HG03066 (cell line): ENCODE measurements around the gene AP3S1.
A peak's percentile ranks its signal among the peaks of the same experiment; 100 is the strongest.
"Not testable (repeated sequence)": the region's sequence is repeated elsewhere in the genome, so short reads cannot be mapped to it uniquely, and the experiment has no call there.

Experiments used
- ATAC-seq: cut with Tn5 transposase; IDR thresholded peaks from one replicate; pipeline ENCODE4 v1.9.1; 2021; ENCODE audit warnings: low read depth; ENCODE audit not compliant: unreplicated experiment

The AP3S1 gene

DNA sequence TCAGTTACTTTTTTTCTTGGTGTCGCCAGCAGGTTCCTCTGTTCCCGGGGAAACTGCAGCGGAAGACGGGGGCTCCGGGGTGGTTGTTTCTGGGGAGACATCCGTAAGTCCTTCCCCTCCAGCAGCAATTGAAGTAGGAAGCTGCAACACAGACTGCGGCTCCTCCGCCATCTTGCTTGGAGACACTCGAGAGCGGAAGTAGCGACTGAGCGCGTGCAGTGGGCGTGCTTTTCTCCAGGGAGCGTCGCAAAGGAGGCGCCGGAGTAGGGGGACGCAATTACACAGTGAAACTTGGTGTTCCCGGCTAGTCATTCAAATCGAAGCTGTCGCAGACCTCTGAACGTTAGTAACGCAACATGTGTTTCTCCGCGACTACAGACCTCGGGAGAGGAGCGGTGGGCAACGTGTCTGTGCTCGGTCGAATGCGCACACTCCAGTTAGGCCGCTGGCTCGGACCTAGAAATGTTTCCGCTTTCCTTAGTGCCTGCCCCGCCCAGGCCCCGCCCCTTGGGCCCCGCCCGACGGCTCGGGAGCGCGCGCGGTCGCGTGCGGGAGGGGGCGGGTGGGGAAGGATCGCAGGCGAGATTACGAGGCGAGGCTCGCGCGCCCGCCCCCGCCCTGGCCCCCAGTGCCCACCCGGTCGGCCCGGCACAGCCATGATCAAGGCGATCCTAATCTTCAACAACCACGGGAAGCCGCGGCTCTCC is at the start of gene AP3S1, which contains the start of gene ATG12:
TSS of gene AP3S1 (plus strand) at position 554 of the 707 bp plus-strand sequence. CDS start at position 657, 103 bp downstream.
TSS of gene ATG12 (minus strand) at position 184 of the 707 bp plus-strand sequence. CDS start at position 171, 13 bp downstream.
- ATAC-seq = peak; percentile 79

DNA sequence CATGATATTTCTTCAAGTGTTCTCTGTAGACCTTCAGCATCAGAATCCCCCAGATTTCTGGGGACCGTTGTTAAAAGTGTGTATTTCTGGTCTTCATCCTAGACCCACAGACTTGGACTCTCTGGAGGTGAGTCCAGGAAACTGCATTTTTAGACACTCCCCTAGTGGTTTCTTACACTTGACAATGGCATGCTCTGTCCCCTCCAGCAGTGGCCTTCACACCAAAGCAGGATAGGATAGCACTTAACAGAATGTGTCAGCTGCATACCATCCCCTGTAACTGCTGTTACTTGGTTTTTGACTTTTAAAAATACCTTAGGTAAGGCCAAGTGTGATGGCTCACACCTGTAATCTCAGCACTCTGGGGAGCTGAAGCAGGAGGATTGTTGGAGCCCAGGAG is 46.0 kb upstream of the AP3S1 start:
- no peak for ATAC-seq

DNA sequence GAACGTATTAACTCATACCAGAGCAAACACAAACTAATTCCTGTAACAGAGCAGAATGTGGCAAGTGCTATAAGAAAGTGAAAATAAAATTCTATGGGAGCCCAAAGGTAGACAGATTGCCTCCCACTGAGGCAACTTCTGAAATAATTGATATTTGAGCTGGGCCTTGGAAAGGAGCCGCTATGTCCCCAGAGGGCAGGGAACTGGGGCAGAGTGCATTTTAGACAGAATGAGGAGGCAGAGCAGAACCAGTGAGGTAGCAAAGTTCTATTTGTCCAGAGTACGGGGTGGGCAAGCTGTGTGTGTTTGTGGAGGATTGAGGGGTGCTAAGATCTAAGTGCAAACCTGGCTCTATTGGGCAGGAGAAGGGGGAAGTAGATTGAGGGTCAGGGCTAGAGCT is 45.1 kb upstream of the AP3S1 start:
- ATAC-seq = no peak

DNA sequence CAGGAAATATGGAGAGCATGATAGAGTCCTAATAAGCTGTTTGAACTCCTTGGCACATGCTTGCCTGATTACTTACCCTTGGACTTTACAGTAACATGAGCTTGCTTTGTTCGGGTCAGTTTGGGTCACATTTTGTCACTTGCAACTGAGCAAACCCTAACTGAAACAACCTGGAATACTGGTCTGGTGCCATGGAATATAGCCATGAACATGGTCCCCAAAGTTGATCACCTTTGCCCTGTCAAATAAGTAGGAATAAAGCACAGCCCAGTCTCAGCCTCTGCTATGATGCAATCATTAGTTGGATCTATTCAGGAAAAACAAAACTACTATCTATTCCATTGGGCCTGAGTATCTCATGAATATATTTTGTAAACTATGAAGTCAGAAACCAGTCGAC is 43.5 kb upstream of the AP3S1 start:
- ATAC-seq = no peak

DNA sequence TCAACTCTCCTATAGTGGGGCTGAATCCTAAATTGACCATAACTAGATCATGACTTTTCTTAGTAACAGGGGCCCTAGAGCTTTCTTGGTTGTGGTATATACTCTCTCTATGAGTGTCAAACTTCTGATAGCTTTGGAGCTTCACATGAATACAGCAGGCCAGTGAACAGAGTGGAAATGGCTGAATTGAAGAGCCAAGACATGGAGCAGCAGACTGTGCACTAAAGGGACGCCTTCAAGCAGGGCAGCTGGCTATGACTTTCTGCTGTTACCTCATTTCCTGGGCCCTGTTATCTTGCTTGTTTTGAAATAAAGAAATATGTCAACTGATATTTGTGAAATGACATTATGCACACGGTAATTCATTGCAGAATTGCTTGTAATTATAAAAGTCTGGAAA is 41.6 kb upstream of the AP3S1 start:
- no peak for ATAC-seq

DNA sequence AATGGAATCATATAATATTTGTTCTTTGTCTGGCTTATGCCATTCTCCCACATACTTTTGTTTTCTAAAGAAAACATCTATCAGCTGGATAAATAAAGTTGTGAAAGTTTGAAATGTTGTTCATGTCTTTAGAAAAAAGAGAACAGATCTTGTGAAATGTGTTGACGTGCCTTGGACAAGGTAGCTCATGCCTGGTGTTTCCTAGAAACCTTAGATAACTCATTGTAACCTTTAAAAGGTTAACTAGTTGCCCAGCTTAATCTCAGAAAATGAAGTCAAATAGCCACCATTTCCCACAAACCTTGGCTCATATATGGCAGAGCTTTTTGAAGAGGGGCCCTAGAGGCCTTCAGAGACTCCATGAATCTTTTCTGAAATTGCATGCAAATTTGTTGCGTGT is 40.6 kb upstream of the AP3S1 start:
- ATAC-seq = no peak

DNA sequence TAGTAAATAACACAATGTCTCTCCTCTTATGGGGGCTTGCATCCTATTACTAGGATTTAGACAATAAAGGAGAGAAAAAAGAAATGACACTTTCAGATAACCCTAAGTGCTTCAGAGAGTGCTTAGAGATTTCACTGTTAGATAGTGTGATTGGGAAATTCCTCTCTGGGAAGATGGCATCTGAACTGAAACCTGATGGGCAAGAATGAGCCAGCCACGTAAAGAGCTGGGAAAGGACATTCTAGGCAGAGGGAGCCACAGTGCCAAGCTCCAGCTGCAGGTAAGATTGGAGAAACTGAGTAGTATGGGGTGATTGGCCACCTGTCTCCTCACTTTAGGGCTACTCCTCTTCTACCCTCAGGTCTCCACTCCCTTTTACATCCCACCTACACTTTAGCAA is 39.8 kb upstream of the AP3S1 start:
- no peak for ATAC-seq

DNA sequence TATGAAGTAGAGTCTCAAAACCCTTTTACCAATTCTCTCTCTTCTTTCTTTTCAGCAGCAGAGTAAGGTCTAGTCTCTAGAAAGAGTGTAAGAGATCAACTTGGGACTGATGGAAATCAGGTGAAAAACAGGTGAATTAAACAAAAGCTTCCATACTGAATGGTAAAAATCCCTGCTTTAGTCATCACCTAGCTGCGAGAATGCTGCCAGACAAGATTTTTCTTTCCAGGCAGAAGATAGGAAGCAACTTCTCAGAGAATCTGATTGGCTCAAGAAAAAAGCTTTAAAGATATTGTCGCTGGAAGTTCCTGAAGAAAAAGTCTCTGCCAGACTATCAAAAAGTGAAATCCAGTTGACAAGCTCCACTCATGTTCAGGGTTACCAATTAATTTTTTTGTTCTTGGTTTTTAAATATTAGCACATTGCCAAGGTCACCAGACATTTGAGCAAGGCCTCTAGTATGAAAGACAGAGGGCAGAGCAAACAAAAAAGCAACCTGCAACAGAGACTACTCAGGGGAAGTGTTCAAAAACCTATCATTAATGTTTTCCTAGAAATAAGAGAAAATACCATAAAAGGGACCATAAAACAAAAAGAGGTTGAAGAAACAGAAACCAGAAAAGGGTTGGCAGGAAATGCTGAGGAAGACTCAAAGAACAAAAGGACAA is 34.6 kb upstream of the AP3S1 start:
- no peak for ATAC-seq

DNA sequence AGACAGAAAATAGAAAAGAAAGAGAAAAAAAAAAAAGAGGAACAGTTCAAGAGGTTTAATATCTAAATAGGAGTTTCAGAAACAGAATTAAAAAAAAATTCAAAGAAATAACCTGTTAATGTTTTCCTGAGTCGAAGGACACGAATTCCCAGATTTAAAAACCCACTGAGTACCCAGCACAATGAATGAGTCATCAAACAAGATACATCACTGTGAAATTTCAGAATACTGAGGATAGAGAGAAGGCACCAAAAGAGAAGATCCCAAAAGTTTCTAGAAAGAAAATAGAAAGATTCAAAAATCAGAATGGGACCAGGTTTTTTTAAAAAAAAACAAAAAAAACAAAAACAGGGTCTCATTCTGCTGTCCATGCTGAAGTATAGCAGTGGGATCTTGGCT is 34.1 kb upstream of the AP3S1 start:
- no peak for ATAC-seq

DNA sequence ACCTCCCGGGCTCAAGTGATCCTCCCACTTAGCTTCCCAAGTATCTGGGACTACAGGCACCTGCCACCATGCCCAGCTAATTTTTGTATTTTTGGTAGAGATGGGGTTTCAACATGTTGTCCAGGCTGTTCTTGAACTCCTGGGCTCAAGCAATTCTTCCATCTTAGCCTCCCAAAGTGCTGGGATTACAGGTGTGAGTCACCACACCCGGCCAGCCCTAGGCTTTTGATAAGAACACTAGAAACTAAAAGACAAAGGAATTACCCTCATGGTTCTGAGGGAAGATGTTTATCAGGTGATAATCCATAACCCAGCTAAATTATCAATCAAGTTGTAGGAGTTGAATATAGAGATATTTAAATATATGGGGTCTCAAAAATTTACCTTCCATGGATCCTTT is 33.7 kb upstream of the AP3S1 start:
- not testable (repeated sequence) for ATAC-seq

DNA sequence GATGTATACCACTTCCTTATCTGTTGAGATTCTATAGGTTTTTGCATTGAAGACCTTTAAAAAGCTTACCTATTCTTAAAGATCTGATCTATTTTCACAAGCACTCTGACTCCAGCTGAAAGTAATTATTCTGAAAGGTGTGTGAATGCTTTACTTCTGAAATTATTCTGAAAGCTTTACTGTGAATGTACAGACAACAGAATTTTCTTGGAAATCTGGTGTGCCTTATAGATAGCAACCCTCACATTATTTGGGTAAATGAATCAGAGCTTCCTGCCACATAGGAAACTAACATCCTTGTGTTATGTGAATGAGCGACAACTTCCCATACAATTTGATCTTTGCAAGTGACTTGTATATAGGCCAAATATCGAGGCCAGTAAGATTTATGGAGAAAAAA is 31.8 kb upstream of the AP3S1 start:
- no peak for ATAC-seq

DNA sequence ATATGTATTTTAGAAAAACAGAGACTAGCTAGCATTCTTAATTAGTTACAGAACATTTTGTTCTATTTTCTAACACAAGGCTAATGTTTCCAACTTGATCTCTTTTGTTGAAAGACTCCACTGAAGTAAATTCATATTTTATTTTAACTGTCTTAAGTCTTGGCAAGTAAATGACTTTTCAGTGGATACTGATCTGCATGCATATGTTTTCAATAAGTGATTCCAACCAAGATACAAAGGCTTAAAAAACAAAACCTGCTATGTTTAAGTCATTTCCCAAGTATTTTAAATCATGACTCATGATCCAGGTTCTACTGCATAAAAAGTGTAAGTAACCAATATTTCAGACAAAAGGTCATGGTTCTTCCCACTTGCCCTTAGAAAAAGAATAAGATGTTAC is 31.0 kb upstream of the AP3S1 start:
- ATAC-seq = no peak

DNA sequence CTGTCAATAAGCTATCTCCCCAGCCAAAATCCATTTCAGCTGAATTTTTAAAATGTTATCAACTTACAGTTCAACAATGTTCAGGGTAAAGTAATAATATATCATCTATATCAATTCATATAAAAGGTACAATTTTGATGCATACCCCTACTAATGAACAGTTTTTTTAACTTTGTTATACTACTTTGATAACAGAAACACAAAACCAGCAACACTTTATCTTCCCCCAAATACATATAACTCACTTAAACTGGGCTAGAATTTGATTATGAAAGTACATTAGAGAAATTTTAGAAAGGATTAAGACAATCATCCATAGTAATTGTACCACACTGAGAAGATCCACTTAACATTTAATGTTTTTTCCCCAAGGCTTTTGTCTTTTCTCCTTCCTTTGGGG is 30.3 kb upstream of the AP3S1 start:
- no peak for ATAC-seq

DNA sequence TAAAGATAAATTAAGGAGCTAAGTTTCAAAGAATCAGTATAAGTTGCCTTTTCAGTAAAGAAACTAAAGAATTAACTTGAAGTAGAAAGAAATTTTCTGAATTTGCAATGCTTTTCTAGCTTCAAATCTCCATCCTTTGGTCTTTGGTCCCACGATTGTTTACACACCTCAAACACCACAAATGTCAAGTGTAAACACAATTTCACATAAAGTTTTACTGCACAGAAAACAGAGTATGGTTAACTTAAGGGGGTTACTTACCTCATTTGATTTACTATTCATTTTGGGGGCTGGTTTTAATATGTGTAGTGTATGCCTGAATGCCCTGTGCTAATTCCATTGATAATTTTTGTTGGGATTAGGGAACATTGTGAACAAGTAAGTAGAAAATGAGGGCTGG is 29.4 kb upstream of the AP3S1 start:
- ATAC-seq = no peak

DNA sequence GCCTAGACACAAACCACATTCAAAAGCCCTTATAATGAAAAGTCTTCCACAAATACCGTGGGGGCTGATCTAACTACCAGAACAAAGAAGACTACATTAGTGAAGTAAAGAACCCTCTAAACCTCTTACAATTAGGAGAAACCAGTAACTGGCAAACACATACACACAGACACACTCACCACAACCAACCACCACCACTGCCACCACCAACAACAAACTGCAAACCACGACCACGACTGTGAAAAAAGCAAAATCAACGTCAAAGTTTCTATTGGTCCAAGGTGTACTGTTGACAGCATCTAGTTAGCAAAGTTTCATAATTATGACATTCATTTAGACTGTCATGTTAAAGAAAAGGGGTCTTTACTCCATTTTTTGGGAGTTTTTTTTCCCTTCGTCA is 28.0 kb upstream of the AP3S1 start:
- ATAC-seq = no peak

DNA sequence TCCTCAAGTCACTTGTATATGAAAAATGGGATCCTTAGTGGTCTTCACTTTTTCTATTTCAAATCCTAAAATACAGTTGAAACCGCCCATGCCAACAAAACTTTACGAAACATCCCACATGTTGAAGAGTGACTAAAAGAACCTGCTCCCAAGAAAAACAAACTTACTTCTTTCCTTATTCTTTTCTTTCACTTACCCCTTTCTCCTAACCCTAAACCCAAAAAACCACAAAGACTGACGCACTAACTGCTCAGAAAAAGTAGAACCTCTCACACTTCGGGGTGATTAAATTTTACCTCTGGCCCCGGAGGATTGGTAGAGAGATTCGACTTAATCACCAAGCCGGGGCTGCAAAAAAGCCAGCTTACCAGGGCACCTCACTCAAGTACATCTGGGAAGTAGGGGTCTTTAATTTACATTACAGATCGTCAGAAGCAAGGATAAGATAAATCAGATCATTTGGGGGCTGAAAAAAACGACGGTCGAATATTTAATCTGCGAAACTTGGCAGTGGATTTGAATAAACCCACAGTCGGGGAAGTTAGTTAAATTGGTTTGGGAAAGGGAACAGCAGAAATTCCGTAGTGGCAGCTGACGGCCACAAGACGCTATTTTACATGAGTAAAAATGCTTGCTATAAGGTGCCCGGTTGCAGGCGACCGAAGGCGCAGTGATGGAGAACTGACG is 26.6 kb upstream of the AP3S1 start:
- no peak for ATAC-seq

DNA sequence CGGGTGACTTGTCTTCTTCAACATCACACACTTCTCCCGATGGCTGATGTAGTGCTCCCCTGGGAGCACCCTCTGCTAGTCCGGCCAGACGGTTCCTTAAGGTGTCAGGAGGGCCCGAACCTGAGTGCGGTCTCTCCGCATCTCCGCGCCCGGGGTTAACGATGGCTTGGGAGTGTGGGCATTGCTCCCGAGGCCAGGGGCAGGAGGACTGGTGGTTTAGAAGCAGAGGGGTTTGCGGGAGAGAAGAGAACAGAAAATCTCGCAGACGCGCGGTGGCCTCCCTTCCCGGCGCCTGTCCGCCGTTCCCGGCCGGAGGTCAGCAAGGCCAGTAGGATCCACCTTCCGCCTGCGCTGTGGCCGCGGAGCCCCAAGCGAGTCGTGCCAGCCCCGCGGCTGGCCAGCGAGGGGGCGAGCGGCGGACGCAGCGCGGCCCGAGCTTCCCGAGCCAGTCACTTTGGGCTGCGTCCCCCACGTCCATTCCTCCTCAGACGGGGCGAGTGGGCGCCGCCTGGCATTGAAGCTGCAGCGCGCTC is 26.0 kb upstream of the AP3S1 start:
- no peak for ATAC-seq

DNA sequence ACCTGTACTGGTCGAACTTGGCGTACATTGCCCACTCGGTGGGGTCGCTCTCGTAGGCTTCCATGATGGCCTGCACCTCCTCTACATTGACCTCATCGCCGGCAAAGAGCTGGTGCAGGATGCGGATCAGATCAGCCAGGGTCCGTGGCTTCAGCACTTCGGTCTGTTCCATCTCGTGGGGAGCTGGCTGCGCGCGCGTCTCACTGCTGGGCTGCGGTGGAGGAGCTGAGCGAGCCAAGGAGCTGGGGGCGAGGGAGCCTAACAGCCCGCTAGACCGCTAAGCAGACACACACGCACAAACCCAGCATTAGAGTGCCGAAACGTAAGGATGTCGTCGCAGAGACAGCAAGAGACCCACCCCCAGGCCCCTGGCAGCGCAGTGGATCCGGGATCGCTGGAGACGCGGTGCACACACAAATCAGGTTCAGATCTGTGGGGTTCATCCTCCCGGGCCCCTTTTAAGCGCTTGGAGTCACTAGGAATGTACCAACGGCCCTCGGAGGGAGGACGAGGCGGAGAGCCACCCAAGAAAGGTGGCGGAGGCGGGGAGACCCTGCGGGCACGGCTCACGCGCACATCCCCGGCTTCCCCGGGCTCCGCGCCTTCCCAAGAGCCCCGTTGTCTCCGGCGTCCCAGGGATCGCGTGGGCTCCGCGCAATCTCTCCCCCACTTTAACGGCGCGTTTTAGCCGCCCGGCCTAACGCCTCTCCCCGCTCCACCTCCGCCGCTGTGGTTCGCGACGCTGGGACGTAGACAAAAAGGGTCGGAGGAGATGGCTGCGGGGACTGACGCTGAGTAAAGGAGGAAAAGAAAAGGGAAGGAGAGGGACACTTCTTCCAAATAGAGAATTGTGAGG is 25.3 kb upstream of the AP3S1 start, which contains the start of gene CDO1:
TSS of gene CDO1 (minus strand) at position 434 of the 856 bp plus-strand sequence. CDS start at position 172, 262 bp downstream.
- no peak for ATAC-seq

DNA sequence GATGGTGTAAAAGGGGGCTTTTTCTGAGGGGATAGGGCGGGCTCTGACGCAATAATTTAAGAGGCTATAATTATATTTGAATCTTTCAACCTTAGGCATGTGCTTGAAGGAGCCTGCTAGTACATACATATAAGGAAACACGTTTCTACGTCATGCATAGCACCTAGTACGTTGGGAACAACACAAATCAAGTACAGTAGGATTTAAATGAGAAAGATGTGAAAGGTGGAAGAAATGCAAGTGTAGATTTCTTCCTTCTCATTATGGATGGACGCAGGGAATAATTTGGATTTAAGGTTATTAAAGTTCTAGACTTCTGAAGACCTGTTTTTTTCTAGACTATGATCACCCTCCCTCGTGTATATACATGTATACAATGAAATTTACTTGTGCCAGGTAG is 24.3 kb upstream of the AP3S1 start:
- ATAC-seq = no peak

DNA sequence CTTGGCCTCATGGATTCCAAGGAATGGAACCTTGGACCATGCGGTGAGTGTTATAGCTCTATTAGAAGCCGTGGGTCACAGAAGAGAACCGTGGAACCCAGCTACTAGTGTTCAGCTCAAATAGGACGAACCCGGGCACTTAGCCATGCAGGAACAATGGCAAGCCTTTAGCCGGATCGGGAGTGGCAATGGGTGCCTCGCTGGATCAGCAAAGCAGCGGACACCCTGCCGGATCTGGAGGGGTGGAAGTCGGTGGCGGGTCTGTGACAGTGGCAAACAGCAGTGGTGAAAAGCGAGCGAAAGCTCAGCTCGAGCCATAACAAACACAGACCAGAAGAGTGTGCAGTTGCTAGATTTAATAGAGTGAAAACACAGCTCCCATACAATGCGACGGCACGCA is 22.9 kb upstream of the AP3S1 start:
- no peak for ATAC-seq
